Fibroblast of skin of right biceps (primary cell): ENCODE data around the gene CCDC3.
"Not testable (repeated sequence)": the region's sequence is repeated elsewhere in the genome, so short reads cannot be mapped to it uniquely, and the experiment has no call there.

Experiments
- DNase-seq: peaks from one replicate; pipeline ENCODE4 v3.0.0-alpha.2; 2013

Gene CCDC3

DNA sequence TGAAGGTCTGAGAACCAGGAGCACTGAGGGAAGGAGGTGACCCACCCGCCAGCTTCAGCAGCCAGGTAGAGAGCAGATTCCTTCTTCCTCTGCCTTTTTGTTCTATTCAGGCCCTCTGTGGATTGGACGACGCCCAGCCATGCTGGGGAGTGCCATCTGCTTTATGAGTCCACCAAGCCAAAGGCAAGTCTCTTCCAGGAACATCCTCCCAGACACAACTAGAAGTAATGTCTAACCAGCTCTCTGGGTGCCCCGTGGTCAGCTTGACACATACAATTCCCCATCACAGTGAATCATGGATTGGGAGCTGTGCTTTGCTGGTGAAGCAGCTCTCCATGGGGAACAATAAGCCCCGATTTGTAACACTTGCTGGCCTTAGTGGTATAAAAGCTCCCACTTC is 125.2 kb downstream of the CCDC3 start:
- no peak for DNase-seq

DNA sequence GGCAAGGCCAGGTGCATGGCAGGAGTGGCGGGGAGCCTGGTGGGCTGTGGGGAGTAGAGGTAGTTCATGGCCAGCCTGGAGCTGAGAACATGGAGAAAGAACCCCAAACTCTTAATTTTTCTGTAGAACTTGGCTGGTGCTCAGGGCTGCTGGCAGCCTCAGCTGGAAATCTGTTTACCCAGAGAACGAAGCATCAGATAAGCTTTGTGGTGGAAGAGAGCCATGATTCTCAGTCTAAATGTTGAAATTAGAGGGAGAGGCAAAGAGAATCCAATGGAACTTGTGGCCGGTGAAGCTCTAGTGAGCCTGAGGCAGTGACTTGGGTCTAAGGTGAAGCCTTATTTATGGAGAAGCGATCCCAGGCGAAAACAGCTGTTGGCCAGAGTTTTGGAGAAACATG is 126.4 kb downstream of the CCDC3 start:
- no peak for DNase-seq

- DNase-seq: no peak
Observed at GRCh38 chr10:12874501-12874900, 127.0 kb downstream of the CCDC3 start.

GRCh38 chr10:12873172-12873571 is 128.3 kb downstream of the CCDC3 start:
- DNase-seq: no peak

- DNase-seq: no peak
Observed at GRCh38 chr10:12872577-12872976, 128.9 kb downstream of the CCDC3 start.

DNA sequence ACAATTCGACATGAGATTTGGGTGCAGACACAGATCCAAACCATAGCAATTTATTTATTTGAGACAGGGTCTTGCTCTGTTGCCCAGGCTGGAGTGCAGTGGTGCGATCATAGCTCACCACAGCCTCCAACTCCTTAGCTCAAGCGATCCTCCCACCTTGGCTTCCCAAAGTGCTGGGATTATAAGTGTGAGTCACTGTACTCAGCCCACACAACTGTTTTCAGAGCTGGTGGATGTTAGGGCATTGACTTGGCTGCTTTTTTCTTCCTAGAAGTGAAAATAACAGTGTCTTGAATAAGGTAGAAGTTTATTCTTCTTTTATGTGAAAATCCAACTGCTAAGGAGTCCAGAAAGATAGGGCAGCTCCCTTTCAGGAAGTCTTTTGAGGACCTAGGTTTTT is 132.1 kb downstream of the CCDC3 start:
- no peak for DNase-seq

DNA sequence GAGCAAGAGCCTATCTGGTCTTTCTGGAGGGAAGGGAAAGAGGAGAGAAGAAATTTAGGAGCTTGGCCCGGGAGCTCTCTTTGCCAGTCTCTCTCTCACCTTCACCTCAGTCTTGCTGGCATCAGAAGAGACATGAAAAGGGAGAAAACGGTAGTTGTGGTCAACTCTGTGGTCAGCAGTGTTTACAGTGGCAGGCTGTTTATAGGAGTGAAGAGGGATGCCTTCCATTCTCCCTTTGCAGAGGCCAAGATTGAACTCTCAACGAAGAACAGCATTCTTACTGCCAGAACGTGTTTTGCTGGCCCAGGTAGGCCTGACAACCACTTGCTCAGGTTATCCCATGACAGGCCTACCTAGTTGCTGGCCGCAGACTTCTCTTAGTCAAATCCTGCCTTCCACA is 133.3 kb downstream of the CCDC3 start:
- DNase-seq: no peak

- not testable (repeated sequence) for DNase-seq
Observed at GRCh38 chr10:12865515-12865914, 136.0 kb downstream of the CCDC3 start.

GRCh38 chr10:12862459-12862858 is 139.1 kb downstream of the CCDC3 start:
- no peak for DNase-seq

DNA sequence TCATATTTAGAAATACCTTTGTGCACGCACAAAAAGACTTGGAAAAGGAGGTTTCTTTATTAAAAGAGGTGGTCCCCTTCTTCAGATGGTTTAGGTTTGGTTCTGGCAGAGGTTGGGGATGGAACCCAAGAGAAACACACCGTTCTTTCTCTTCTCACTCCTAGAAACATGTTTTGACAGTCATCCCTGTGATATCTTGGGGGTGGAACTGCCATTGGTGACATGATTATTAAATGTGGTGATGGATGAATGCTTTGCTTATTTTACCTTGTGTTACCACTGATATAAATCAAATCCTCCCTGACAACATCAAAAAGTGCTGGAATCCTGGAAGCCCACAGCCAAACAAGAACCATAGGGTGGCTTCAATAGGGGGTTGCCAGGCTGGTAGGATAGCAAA is 146.5 kb downstream of the CCDC3 start:
- no peak for DNase-seq

DNA sequence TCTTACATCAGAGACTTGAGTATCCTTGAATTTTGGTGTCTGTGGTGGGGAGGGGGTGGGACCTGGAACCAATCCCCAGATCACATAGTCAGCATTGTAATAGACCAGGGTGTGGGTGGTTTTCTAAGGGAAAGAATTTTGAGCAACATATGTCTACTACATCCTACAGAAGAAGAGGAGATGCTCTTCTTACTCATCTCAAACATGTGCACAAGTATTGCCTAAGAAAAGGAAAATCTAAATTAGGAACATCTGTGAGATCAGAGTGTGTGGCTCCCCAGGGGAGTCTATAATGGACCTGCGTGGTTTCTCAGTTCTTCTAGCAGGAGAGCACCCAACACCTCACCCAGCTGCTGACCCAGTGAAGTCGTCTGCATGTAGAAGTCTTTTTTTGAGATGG is 148.8 kb downstream of the CCDC3 start:
- DNase-seq: peak; percentile 71

- no peak for DNase-seq
Observed at GRCh38 chr10:12849319-12850181, 152.0 kb downstream of the CCDC3 start.

DNA sequence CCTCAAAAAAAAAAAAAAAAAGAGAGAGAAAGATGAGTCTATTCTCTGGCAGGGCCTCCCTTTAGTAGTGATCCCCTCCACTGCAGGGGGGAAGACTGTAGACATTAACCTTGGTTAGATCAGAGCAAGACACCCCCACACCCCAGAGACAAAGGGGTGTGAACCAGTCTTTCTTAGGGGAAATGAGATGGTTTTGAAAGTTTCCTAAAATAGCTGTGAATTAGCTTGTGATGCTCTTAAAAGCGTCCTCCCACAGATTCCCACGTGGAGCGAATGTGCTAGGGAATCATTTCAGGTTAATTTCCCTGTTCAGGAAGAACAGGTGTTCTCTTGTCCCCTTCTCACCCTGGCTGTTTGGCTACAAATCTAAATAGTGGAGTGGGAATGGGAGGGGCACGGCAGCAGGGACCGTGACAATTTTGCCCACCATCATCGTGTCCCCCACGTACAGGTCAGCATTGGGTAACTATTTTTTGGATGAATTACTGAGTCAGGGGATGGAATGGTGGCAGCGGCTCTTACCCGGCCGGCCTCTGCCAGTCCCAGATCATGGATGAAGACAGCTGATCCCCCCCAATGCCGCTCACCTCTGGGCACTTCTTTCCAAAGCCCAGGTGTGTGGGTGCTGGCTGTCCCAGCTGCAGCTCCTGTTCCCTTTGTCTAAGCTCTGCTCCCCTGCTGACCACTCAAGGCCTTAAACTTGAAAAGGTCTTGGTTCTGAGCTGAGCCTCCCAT is 152.9 kb downstream of the CCDC3 start:
- DNase-seq: no peak

DNA sequence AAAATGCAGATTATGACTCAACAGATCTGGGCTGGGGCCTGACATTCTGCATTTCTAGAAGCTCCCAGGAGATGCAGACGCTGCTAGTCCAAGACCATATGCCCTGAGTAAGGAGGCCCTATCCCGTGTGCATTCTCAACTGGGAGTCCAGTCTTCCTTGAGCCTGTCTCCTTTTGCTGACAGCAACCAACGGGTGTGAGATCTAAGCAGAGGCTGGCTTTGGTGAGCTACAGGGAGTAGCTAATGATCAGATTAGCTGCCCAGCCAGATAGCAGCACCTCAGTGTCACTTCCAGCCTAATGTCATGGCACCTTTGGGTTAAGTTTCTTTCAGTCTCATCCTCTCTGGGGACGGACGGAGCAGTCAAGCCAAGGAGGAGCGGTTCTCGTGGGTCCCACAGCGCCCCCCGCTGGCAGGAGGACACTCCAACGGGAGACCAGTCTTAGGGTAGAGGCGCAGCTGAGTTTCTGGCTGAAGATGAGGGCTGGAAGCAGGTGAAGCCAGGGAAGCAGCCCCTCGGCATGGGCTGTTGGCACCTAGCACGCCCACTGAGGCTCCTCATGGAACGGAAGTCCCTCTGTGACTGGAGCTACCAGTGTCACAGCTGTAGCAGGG is 154.0 kb downstream of the CCDC3 start:
- DNase-seq: no peak

- peak; percentile 40 for DNase-seq
Observed at GRCh38 chr10:12846718-12847117, 154.8 kb downstream of the CCDC3 start.
